Stomach (tissue), 9 donors: ENCODE results near the gene TMCO6. TPM values are rescaled to one million over a fixed set of nuclear protein-coding genes. Genes with fewer than 3 reads are reported as not detected.

Source experiments
- DNase-seq, 2 donors: peaks; one replicate each; pipeline versions ENCODE4 v3.0.0 to v3.0.0-alpha.2; 2013 to 2019
- H3K27ac ChIP-seq, 5 donors: fragments of 200-600 bp in 4 of 5; sonication (generic) in 4 of 5; one replicate each; pipeline ENCODE4 v1.5.1; 2013 to 2019; ENCODE audit warnings: mild to moderate bottlenecking in 1 of 5, moderate library complexity in 1 of 5
- H3K27me3 ChIP-seq, 3 donors: fragments of 200-600 bp; sonication (generic); one replicate each; pipeline ENCODE4 v1.5.1; 2017 to 2019; ENCODE audit warnings: mixed run types in 1 of 3
- H3K36me3 ChIP-seq, 4 donors: fragments of 200-600 bp; sonication (generic); 1 replicate in 3 of 4; 2 replicates in 1 of 4; pipeline ENCODE4 v1.5.1; 2016 to 2019
- H3K4me1 ChIP-seq, 4 donors: fragments of 200-600 bp; sonication (generic); one replicate each; pipeline ENCODE4 v1.5.1; 2016 to 2019
- H3K4me3 ChIP-seq, 4 donors: fragments of 200-600 bp; sonication (generic) in 3 of 4; one replicate each; pipeline ENCODE4 v1.5.1; 2016 to 2019; ENCODE audit warnings: mild to moderate bottlenecking in 1 of 4
- H3K9me3 ChIP-seq, 4 donors: fragments of 200-600 bp; sonication (generic); one replicate each; pipeline ENCODE4 v1.5.1; 2016 to 2019
- CTCF ChIP-seq, 7 experiments: fragments of 450-650 bp in 4 of 7; fragments of 200-600 bp in 3 of 7; sonication (generic) in 3 of 7; IDR thresholded peaks; one replicate each; pipeline ENCODE4 v1.5.1; 2016 to 2019; ENCODE audit warnings: antibody characterized with exemption in 7 of 7, control low read depth in 2 of 7, mild to moderate bottlenecking in 1 of 7
- EP300 ChIP-seq: sonication (generic); formaldehyde crosslinking; IDR thresholded peaks from one replicate; pipeline ENCODE4 v1.6.1; 2017; ENCODE audit warnings: antibody characterized with exemption
- POLR2A ChIP-seq, 4 donors: fragments of 450-650 bp; IDR thresholded peaks; one replicate each; pipeline ENCODE4 v1.6.1; 2016; ENCODE audit warnings: antibody characterized with exemption in 4 of 4, control low read depth in 2 of 4, mild to moderate bottlenecking in 1 of 4, moderate library complexity in 1 of 4
- POLR2AphosphoS5 ChIP-seq, 3 donors: sonication (generic); formaldehyde crosslinking; IDR thresholded peaks; one replicate each; pipeline ENCODE4 v1.6.1; 2016; ENCODE audit warnings: antibody characterized with exemption in 3 of 3
- WGBS, 5 donors: extraction: QIAGEN DNeasy Blood & Tissue Kit in 3 of 5; methylation state at CpG; one replicate each; pipeline versions ENCODE4 v1.1.5 to v1.1.7; 2013 to 2018; 5-methylcytosine and 5-hydroxymethylcytosine counted together
- intact Hi-C: fragments of 100-400 bp; cut with DNase I; formaldehyde crosslinking; loops from one replicate; pipeline ENCODE4 v1.15.1; 2023; ENCODE audit warnings: low total_unique reads
- polyA plus RNA-seq, 3 donors: library from polyadenylated mRNA; stranded (reverse); fragments of 200-250 nt; gene quantifications; one replicate each; pipeline ENCODE4 v1.2.3, GENCODE V29; 2013
- total RNA-seq, 5 donors: library from RNA; depleted of rRNA; stranded (reverse); fragments of >200 nt; gene quantifications; one replicate each; pipeline versions ENCODE4 v1.1.0 to v1.2.3, GENCODE V29; 2014 to 2016
- donor health status: healthy with polysubstance abuse.
- donor health status: Bipolar disorder and iron deficiency.
- donor health status: healthy.

The TMCO6 gene
- total and polyA plus RNA-seq, 8 donors, result 4.0 to 40.8 (median 7.4) TPM

GRCh38 chr5:140631831-140632365, 7.4 kb upstream of the TMCO6 start:
- peak in 1 of 2 donors; percentile 73 for DNase-seq
- intact Hi-C loops, result loop anchor here (5.0 kb wide), 1 partner anchor 65 kb away; no protein-coding TSS in a partner anchor
- peaks cover 7 to 38% (median 20%) of the 10 kb centered on the region in 4 donors for H3K4me1 ChIP-seq
- H3K27me3 ChIP-seq, result no peaks in the 10 kb centered on the region
- 6 to 26% (median 10%) methylated on average over 19 to 36 of the region's 36 CpGs for WGBS, 5 donors
- peak overlapping the region; percentile 54 to 63 (median 58) for H3K4me3 ChIP-seq
- H3K36me3 ChIP-seq, result no peaks in the 10 kb centered on the region
- peak overlapping the region; percentile 27 to 86 (median 73) for H3K27ac ChIP-seq
- no peaks in the 10 kb centered on the region for H3K9me3 ChIP-seq
- no peak for TF ChIP-seq POLR2AphosphoS5 (IDR thresholded peaks at IDR 0.05)
- TF ChIP-seq CTCF (IDR thresholded peaks at IDR 0.05), result no peak

DNA sequence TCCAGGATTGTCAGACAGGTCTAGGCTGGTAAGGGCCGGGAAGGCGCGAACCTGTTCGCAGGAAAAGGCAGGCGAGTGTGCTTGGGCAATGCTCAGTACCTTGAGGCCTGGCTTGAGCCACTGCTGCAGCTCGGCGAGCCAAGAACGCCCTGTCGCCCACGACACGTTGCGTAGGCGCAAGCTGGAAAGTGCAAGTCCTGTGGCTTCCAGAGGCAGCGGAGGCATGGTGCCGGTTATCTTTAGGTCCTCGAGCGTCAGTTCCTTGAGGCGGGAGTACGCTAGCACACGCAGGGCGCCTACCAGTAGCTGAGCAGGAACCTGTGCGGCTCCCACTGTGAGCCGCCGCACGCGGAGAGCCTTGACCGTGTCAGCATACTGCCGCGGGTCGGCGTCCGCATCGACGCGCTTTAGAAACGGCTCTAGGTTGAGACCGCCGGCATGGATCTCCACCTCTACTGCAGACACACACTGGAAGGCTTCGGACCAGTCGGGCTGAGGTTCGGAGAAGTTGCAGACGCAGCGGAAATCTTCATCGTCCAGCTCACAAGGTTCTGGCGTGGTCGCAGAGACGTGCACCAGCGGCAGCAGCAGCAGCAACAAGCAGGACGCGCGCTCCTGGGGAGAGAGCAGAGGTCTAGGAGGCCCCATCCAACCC, 6.8 kb upstream of the TMCO6 start:
- intact Hi-C loops, result loop anchor here (5.0 kb wide), 1 partner anchor 65 kb away; no protein-coding TSS in a partner anchor
- peak; percentile 58 to 73 for DNase-seq
- H3K36me3 ChIP-seq, result no peaks in the 10 kb centered on the region
- H3K27me3 ChIP-seq, result no peaks in the 10 kb centered on the region
- H3K4me1 ChIP-seq, result peaks cover 7 to 38% (median 20%) of the 10 kb centered on the region in 4 donors
- WGBS, 5 donors, result 0 to 2% (median 0%) methylated on average over 13 to 51 of the region's 51 CpGs
- peak overlapping the region; percentile 54 to 63 (median 58) for H3K4me3 ChIP-seq
- no peaks in the 10 kb centered on the region for H3K9me3 ChIP-seq
- TF ChIP-seq CTCF (IDR thresholded peaks at IDR 0.05), result no peak
- TF ChIP-seq POLR2AphosphoS5 (IDR thresholded peaks at IDR 0.05), result peak in 2 of 3 donors; percentile 25 to 36
- H3K27ac ChIP-seq, result peak overlapping the region; percentile 27 to 86 (median 73)

GRCh38 chr5:140633021-140633471, 6.2 kb upstream of the TMCO6 start, which contains the start of gene CD14:
CD14 (minus strand) TSS chr5:140633175; CDS start chr5:140633071, 104 bp downstream.
- WGBS, 5 donors, result 10 to 14% (median 11%) methylated on average over 15 to 16 of the region's 16 CpGs
- Histone ChIP-seq H3K36me3 (no peaks in the 10 kb centered on the region), H3K9me3 (no peaks in the 10 kb centered on the region), H3K27me3 (no peaks in the 10 kb centered on the region), H3K4me1 (peaks cover 7 to 42% (median 20%) of the 10 kb centered on the region in 4 donors), H3K27ac (peak within 1 kb of the TSS; percentile 27 to 86 (median 73)), H3K4me3 (peak within 1 kb of the TSS; percentile 54 to 63 (median 58))
- TF ChIP-seq CTCF (IDR thresholded peaks at IDR 0.05) (no peak), POLR2A (IDR thresholded peaks at IDR 0.05) (no peak), POLR2AphosphoS5 (IDR thresholded peaks at IDR 0.05) (peak in 1 of 3 donors; percentile 2), EP300 (no peak)
- intact Hi-C loops, result loop anchor here (5.0 kb wide), 1 partner anchor 66 kb away; no protein-coding TSS in a partner anchor
- DNase-seq, result peak in 1 of 2 donors; percentile 47

- intact Hi-C loops, result loop anchor here (5.0 kb wide), 1 partner anchor 66 kb away; no protein-coding TSS in a partner anchor
- no peaks in the 10 kb centered on the region for H3K27me3 ChIP-seq
- peak overlapping the region; percentile 54 to 63 (median 58) for H3K4me3 ChIP-seq
- peak overlapping the region in 4 of 5 donors; percentile 70 to 86 (median 78) for H3K27ac ChIP-seq
- no peaks in the 10 kb centered on the region for H3K9me3 ChIP-seq
- no peaks in the 10 kb centered on the region for H3K36me3 ChIP-seq
- no peak for DNase-seq
- peaks cover 7 to 47% (median 24%) of the 10 kb centered on the region in 4 donors for H3K4me1 ChIP-seq
- WGBS, 5 donors, result 84 to 100% (median 95%) methylated on average over 2 of the region's 2 CpGs
- TF ChIP-seq EP300, result no peak
- no peak for TF ChIP-seq POLR2AphosphoS5 (IDR thresholded peaks at IDR 0.05)
- no peak for TF ChIP-seq POLR2A (IDR thresholded peaks at IDR 0.05)
- TF ChIP-seq CTCF (IDR thresholded peaks at IDR 0.05), result no peak
Measured at GRCh38 chr5:140633501-140633900, 5.8 kb upstream of the TMCO6 start.
